ENCODE measurements around the gene ARL6IP5. TPM values are rescaled to one million over a fixed set of nuclear protein-coding genes. Genes with fewer than 3 reads are reported as not detected.
A peak's percentile ranks its signal among the peaks of the same experiment; 100 is the strongest.

ARL6IP5 gene
- total RNA-seq, 1 donor from 2014 or later = 121 TPM

- DNase-seq (ENCODE audit: low read depth, low spot score) = peak; percentile 85
These were observed 1.3 kb downstream of the ARL6IP5 start for GRCh38 chr3:69085833-69086722.

- no peak for DNase-seq (ENCODE audit: low read depth, low spot score)
These were observed 2.5 kb downstream of the ARL6IP5 start for GRCh38 chr3:69087030-69087791.

- DNase-seq (ENCODE audit: low read depth, low spot score) = no peak
These were observed 3.3 kb downstream of the ARL6IP5 start for GRCh38 chr3:69088063-69088462.

- DNase-seq (ENCODE audit: low read depth, low spot score) = peak; percentile 60
These were observed 5.3 kb downstream of the ARL6IP5 start for GRCh38 chr3:69090021-69090420.

- no peak for DNase-seq (ENCODE audit: low read depth, low spot score)
These were observed 6.8 kb downstream of the ARL6IP5 start for GRCh38 chr3:69091389-69092029.

GRCh38 chr3:69092030-69092516 lies 7.3 kb downstream of the ARL6IP5 start:
- DNase-seq (ENCODE audit: low read depth, low spot score) = no peak

GRCh38 chr3:69094467-69095205 lies 9.9 kb downstream of the ARL6IP5 start:
- no peak for DNase-seq (ENCODE audit: low read depth, low spot score)

GRCh38 chr3:69095636-69096035 lies 10.9 kb downstream of the ARL6IP5 start:
- no peak for DNase-seq (ENCODE audit: low read depth, low spot score)

- no peak for DNase-seq (ENCODE audit: low read depth, low spot score)
These were observed 11.6 kb downstream of the ARL6IP5 start for GRCh38 chr3:69096299-69096698.

GRCh38 chr3:69097407-69098086 lies 12.8 kb downstream of the ARL6IP5 start:
- no peak for DNase-seq (ENCODE audit: low read depth, low spot score)

GRCh38 chr3:69099576-69099975 lies 14.8 kb downstream of the ARL6IP5 start:
- no peak for DNase-seq (ENCODE audit: low read depth, low spot score)

GRCh38 chr3:69102384-69102783 lies 17.6 kb downstream of the ARL6IP5 start:
- no peak for DNase-seq (ENCODE audit: low read depth, low spot score)

- no peak for DNase-seq (ENCODE audit: low read depth, low spot score)
These were observed 18.4 kb downstream of the ARL6IP5 start for GRCh38 chr3:69103123-69103522.

- no peak for DNase-seq (ENCODE audit: low read depth, low spot score)
These were observed 19.8 kb downstream of the ARL6IP5 start for GRCh38 chr3:69104586-69104985.

- no peak for DNase-seq (ENCODE audit: low read depth, low spot score)
These were observed 20.6 kb downstream of the ARL6IP5 start for GRCh38 chr3:69105320-69105719.

GRCh38 chr3:69107841-69108240 lies 23.1 kb downstream of the ARL6IP5 start:
- no peak for DNase-seq (ENCODE audit: low read depth, low spot score)

GRCh38 chr3:69108811-69109210 lies 24.1 kb downstream of the ARL6IP5 start:
- no peak for DNase-seq (ENCODE audit: low read depth, low spot score)

- no peak for DNase-seq (ENCODE audit: low read depth, low spot score)
These were observed 26.3 kb downstream of the ARL6IP5 start for GRCh38 chr3:69110941-69111546.

- DNase-seq (ENCODE audit: low read depth, low spot score) = no peak
These were observed 28.8 kb downstream of the ARL6IP5 start for GRCh38 chr3:69113536-69113935.

- DNase-seq (ENCODE audit: low read depth, low spot score) = no peak
These were observed 31.0 kb downstream of the ARL6IP5 start for GRCh38 chr3:69115731-69116130.
